ENCODE measurements around the gene PSG2.
"Not testable (repeated sequence)": the region's sequence is repeated elsewhere in the genome, so short reads cannot be mapped to it uniquely, and the experiment has no call there.

PSG2 gene

GRCh38 chr19:43062418-43062817 lies 20.1 kb downstream of the PSG2 start:
- DNase-seq: not testable (repeated sequence)

- DNase-seq: not testable (repeated sequence)
Observed at GRCh38 chr19:43061326-43061725, 21.2 kb downstream of the PSG2 start.

DNA sequence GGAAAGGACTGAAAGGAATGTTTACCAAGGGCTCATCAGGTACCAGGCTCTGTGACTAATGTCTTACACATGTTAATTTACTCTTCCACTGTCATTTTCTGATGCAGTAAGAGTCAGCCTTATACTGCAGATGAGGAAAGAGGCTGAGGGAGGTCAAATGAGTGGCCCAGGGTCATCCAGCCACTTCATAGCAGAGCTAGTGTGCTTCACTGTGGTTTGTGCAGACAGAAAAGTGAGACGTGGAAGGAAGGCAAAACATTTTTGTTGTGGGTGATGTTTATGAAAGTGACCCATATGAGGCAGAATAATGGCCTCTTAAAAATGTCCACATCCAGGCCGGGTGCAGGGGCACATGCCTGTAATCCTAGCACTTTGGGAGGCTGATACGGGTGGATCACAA lies 22.2 kb downstream of the PSG2 start:
- not testable (repeated sequence) for DNase-seq

GRCh38 chr19:43059482-43059881 lies 23.0 kb downstream of the PSG2 start:
- DNase-seq: not testable (repeated sequence)

DNA sequence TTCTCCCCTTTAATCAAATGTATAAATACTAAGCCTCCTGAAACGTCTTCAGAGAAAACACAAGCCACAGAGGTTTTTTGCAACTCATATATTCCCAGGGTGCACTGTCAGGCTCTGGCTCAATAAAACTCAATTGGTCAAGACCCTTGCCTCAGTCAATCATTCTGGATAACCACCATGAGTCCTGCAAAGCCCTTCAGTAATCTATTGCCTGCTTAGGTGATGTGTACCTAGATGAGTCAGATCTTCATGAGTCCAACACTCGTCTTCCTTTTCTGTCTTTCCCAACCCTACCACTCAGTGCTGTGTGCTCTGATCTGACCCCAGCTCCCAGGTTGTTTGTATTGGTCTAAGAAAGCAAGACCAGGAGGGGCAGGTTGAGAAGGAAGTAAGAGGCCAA lies 24.1 kb downstream of the PSG2 start:
- DNase-seq: not testable (repeated sequence)

DNA sequence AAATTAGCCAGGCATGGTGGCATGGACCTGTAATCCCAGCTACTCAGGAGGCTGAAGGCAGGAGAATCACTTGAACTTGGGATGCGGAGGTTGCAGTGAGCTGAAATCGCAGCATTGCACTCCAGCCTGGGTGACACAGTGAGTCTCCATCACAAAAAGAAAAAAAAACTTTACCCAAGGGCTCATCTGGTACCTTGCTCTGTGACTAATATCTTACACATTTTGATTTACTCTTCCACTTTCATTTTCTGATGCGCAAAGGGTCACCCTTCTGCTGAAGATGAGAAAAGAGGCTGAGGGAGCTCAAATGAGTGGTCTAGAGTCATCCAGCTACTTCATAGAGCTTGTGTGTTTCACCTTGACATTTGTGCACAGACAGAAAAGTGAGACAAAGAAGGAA lies 34.5 kb downstream of the PSG2 start:
- DNase-seq: not testable (repeated sequence)

GRCh38 chr19:43046578-43046977 lies 35.9 kb downstream of the PSG2 start:
- not testable (repeated sequence) for DNase-seq

GRCh38 chr19:43043492-43044180 lies 38.9 kb downstream of the PSG2 start:
- DNase-seq: not testable (repeated sequence)

DNA sequence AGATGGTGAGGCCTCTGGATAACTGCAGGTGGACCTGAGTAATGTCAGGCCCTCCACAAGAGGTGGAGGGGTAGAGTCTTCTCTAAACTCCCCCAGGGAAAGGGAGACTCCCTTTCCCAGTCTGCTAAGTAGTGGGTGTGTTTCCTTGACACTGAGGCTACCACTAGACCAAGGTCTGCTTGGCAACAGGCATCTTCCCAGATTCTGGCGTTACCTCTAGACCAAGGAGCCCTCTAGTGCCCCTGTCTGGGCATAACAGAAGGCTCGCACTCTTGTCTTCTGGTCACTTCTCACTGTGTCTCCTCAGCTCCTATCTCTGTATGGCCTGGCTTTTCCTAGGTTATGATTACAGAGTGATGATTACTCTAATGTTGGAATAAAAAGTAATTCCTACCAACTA lies 50.9 kb downstream of the PSG2 start:
- not testable (repeated sequence) for DNase-seq

GRCh38 chr19:43028866-43029265 lies 53.6 kb downstream of the PSG2 start:
- DNase-seq: no peak

GRCh38 chr19:43027985-43028384 lies 54.5 kb downstream of the PSG2 start:
- DNase-seq: not testable (repeated sequence)

DNA sequence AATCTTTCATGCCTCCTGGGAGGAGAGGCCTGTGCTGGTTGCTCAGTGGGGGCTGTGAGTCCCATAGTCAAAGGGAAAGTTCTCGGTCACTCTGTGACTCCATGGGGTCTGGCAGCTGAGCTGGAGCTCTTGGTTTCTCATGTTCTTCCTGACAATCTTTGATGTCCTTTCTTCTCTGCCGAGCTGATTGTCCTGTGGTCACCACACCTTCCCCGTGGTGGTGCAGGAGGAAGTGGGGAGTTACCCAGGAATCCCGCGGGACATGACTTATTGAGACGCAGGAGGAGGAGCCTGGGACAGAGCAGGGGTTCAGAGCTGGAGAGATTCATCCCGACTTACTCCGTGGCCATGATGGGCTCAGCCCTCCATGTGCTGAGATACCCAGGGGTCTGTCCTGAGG lies 55.4 kb downstream of the PSG2 start:
- not testable (repeated sequence) for DNase-seq

DNA sequence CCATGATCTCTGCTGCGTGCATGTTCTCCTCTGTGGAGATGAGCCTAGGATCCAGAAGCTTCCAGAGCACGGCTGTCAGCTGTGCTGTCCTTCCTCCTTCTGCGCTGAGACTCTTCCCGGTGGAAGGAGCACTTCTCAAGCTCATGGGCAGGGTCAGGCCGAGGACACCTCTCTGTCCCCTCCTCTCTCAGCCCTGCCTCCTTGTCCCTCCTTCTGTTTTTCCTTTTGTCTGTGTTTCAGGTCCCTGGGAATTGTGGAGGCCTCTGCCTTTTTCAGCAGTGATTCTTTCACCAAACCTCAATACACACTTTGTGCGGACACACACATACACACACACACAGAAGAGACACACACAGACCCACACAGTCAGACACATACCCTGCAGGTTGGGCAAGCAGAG lies 56.1 kb downstream of the PSG2 start, which contains the start of gene PSG11:
Gene PSG11, minus strand, starts transcription at position 101 of the 400 bp plus-strand sequence. Its CDS starts 97 bp downstream, at position 4.
- DNase-seq: not testable (repeated sequence)

- not testable (repeated sequence) for DNase-seq
Observed at GRCh38 chr19:43022098-43022497, 60.4 kb downstream of the PSG2 start.

DNA sequence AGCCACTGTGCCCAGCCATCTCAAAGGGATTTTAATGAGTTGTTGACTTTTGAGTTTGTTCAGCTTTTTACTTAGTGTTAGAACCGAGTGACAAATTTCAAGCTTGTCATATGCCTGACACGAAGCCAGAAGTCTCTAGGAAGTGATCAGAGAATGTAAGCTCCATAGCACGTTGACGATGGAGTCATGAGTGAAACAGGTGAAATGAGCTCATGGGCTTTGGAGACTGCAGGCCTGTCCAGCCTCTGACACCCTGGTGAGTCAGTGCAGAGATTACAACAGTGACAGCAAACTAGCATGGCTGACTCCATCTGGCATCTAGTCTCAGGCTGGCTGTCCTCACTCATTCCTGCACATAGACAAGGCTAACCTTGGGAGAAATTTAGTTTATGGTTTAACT lies 60.9 kb downstream of the PSG2 start:
- DNase-seq: not testable (repeated sequence)

GRCh38 chr19:43019588-43019987 lies 62.9 kb downstream of the PSG2 start:
- DNase-seq: not testable (repeated sequence)
